ENCODE results near the gene COL18A1. TPM values are rescaled to one million over a fixed set of nuclear protein-coding genes. Genes with fewer than 3 reads are reported as not detected.
A peak's percentile ranks its signal among the peaks of the same experiment; 100 is the strongest.

The COL18A1 gene
- polyA plus RNA-seq, 3 donors, result 0.80 to 4.1 (median 1.1) TPM

DNA sequence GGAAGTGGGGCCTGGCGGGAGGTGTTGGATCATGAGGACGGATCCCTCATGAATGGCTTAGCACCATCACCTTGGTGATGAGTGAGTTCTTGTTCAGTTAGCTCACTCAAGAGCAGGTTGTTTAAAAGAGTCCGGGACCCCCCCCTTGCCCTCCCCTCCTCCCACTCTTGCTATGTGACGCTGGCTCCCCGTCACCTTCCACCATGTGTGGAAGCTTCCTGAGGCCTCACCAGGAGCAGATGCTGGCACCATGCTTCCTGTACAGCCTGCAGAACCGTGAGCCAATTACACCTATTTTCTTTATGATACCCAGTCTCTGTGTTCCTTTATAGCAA is 140.2 kb downstream of the COL18A1 start:
- Histone ChIP-seq H2AFZ (ENCODE audit: insufficient read depth, low read depth, low read length, poor library complexity, severe bottlenecking) (no peak overlapping the region), H3K9me3 (replicated peaks in 1 of 2; ENCODE audit: control insufficient read depth in 1 of 2, insufficient read depth in 1 of 2, low read length in 2 of 2) (no peaks in the 10 kb centered on the region), H3K36me3 (replicated peaks in 1 of 2; ENCODE audit: control insufficient read depth in 1 of 2, insufficient read depth in 2 of 2, low read length in 2 of 2) (no peaks in the 10 kb centered on the region), H3K9ac (ENCODE audit: insufficient read depth, low read length, poor library complexity, severe bottlenecking) (no peak overlapping the region), H3K4me3 (replicated peaks in 1 of 3; ENCODE audit: low read depth in 2 of 3, low read length in 3 of 3) (no peak overlapping the region), H3K27ac (ENCODE audit: low read depth in 1 of 2, low read length in 2 of 2) (no peak overlapping the region), H3K27me3 (ENCODE audit: control insufficient read depth in 2 of 2, insufficient read depth in 2 of 2, low read length in 2 of 2) (no peaks in the 10 kb centered on the region), H3K4me2 (replicated peaks; ENCODE audit: extremely low read depth, low read length, poor library complexity, severe bottlenecking) (no peak overlapping the region), H3K4me1 (ENCODE audit: control insufficient read depth in 1 of 2, insufficient read depth in 2 of 2, low read length in 2 of 2) (peaks cover 43 to 55% of the 10 kb centered on the region in 2 donors), H4K20me1 (ENCODE audit: insufficient read depth, low read length) (peaks cover 10% of the 10 kb centered on the region), H3K79me2 (ENCODE audit: insufficient read depth, low read length) (peaks cover 23% of the 10 kb centered on the region)
- H3K27me3 Mint-ChIP-seq (ENCODE audit: low read depth in 3 of 3), result peaks cover 0 to 1% (median 0%) of the 10 kb centered on the region in 3 donors
- no peak for DNase-seq
- H3K9me3 Mint-ChIP-seq, result no peaks in the 10 kb centered on the region
- intact Hi-C loops (cut with micrococcal nuclease), result loop anchor here (5.0 to 10.0 kb wide), 2 partner anchors 68 to 250 kb away; no protein-coding TSS in a partner anchor
- H3K4me3 Mint-ChIP-seq, result no peak overlapping the region
- H3K36me3 Mint-ChIP-seq, result no peaks in the 10 kb centered on the region
- H3K27ac Mint-ChIP-seq, result no peak overlapping the region
- WGBS (ENCODE audit: insufficient coverage), result 87% methylated on average over 4 of the region's 6 CpGs
- H3K4me1 Mint-ChIP-seq, result peaks cover 35% of the 10 kb centered on the region
- TF ChIP-seq, protein P1, sequence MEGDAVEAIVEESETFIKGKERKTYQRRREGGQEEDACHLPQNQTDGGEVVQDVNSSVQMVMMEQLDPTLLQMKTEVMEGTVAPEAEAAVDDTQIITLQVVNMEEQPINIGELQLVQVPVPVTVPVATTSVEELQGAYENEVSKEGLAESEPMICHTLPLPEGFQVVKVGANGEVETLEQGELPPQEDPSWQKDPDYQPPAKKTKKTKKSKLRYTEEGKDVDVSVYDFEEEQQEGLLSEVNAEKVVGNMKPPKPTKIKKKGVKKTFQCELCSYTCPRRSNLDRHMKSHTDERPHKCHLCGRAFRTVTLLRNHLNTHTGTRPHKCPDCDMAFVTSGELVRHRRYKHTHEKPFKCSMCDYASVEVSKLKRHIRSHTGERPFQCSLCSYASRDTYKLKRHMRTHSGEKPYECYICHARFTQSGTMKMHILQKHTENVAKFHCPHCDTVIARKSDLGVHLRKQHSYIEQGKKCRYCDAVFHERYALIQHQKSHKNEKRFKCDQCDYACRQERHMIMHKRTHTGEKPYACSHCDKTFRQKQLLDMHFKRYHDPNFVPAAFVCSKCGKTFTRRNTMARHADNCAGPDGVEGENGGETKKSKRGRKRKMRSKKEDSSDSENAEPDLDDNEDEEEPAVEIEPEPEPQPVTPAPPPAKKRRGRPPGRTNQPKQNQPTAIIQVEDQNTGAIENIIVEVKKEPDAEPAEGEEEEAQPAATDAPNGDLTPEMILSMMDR (IDR thresholded peaks at IDR 0.05), result no peak

- no peaks in the 10 kb centered on the region for H3K9me3 ChIP-seq (replicated peaks in 1 of 2; ENCODE audit: control insufficient read depth in 1 of 2, insufficient read depth in 1 of 2, low read length in 2 of 2)
- Mint-ChIP-seq H3K4me1 (peaks cover 33% of the 10 kb centered on the region), H3K27me3 (ENCODE audit: low read depth in 3 of 3) (peaks cover 0 to 1% (median 0%) of the 10 kb centered on the region in 3 donors), H3K27ac (peak overlapping the region in 2 of 7 donors; percentile 3 to 25), H3K4me3 (no peak overlapping the region), H3K36me3 (no peaks in the 10 kb centered on the region), H3K9me3 (no peaks in the 10 kb centered on the region)
- H4K20me1 ChIP-seq (ENCODE audit: insufficient read depth, low read length), result peaks cover 5% of the 10 kb centered on the region
- no peak overlapping the region for H3K9ac ChIP-seq (ENCODE audit: insufficient read depth, low read length, poor library complexity, severe bottlenecking)
- no peaks in the 10 kb centered on the region for H3K36me3 ChIP-seq (replicated peaks in 1 of 2; ENCODE audit: control insufficient read depth in 1 of 2, insufficient read depth in 2 of 2, low read length in 2 of 2)
- no peak overlapping the region for H3K4me2 ChIP-seq (replicated peaks; ENCODE audit: extremely low read depth, low read length, poor library complexity, severe bottlenecking)
- WGBS (ENCODE audit: insufficient coverage), result 94% methylated on average over 21 of the region's 22 CpGs
- no peak overlapping the region for H3K4me3 ChIP-seq (replicated peaks in 1 of 3; ENCODE audit: low read depth in 2 of 3, low read length in 3 of 3)
- intact Hi-C loops (cut with micrococcal nuclease), result loop anchor here (5.0 to 10.0 kb wide), 2 partner anchors 69 to 251 kb away; no protein-coding TSS in a partner anchor
- no peak overlapping the region for H3K27ac ChIP-seq (ENCODE audit: low read depth in 1 of 2, low read length in 2 of 2)
- TF ChIP-seq, protein P1 (IDR thresholded peaks at IDR 0.05), result no peak
- peaks cover 41 to 52% of the 10 kb centered on the region in 2 donors for H3K4me1 ChIP-seq (ENCODE audit: control insufficient read depth in 1 of 2, insufficient read depth in 2 of 2, low read length in 2 of 2)
- H2AFZ ChIP-seq (ENCODE audit: insufficient read depth, low read depth, low read length, poor library complexity, severe bottlenecking), result no peak overlapping the region
- no peaks in the 10 kb centered on the region for H3K27me3 ChIP-seq (ENCODE audit: control insufficient read depth in 2 of 2, insufficient read depth in 2 of 2, low read length in 2 of 2)
- no peak for DNase-seq
- peaks cover 16% of the 10 kb centered on the region for H3K79me2 ChIP-seq (ENCODE audit: insufficient read depth, low read length)
Observed at GRCh38 chr21:45545691-45546531, 140.9 kb downstream of the COL18A1 start.

All from CD14-positive monocyte (primary cell).